ENCODE data around the gene NME7.
"Not testable (repeated sequence)": the region's sequence is repeated elsewhere in the genome, so short reads cannot be mapped to it uniquely, and the experiment has no call there.

The NME7 gene

GRCh38 chr1:169295846-169296245, 71.8 kb downstream of the NME7 start:
- H3K27me3 ChIP-seq (ENCODE audit: insufficient read depth, low read depth, severe bottlenecking), result no peaks in the 10 kb centered on the region
- no peak for TF ChIP-seq CTCF (IDR thresholded peaks at IDR 0.05; ENCODE audit: low read depth, low read length)
- H3K9me3 ChIP-seq (ENCODE audit: severe bottlenecking), result no peaks in the 10 kb centered on the region
- no peaks in the 10 kb centered on the region for H3K36me3 ChIP-seq
- DNase-seq, result no peak
- no peak overlapping the region for H3K27ac ChIP-seq
- no peak overlapping the region for H3K4me3 ChIP-seq (ENCODE audit: low read depth, low read length)

- no peak for DNase-seq
- H3K9me3 ChIP-seq (ENCODE audit: severe bottlenecking), result no peaks in the 10 kb centered on the region
- no peak overlapping the region for H3K4me3 ChIP-seq (ENCODE audit: low read depth, low read length)
- TF ChIP-seq CTCF (IDR thresholded peaks at IDR 0.05; ENCODE audit: low read depth, low read length), result no peak
- H3K27me3 ChIP-seq (ENCODE audit: insufficient read depth, low read depth, severe bottlenecking), result no peaks in the 10 kb centered on the region
- H3K36me3 ChIP-seq, result no peaks in the 10 kb centered on the region
- H3K27ac ChIP-seq, result no peak overlapping the region
Measured at GRCh38 chr1:169295425-169295824, 72.2 kb downstream of the NME7 start.

GRCh38 chr1:169289016-169289415, 78.6 kb downstream of the NME7 start:
- no peak for DNase-seq
- no peak overlapping the region for H3K27ac ChIP-seq

GRCh38 chr1:169288011-169288414, 79.6 kb downstream of the NME7 start:
- TF ChIP-seq CTCF (IDR thresholded peaks at IDR 0.05; ENCODE audit: low read depth, low read length), result no peak
- Histone ChIP-seq H3K27ac (no peak overlapping the region), H3K4me3 (ENCODE audit: low read depth, low read length) (no peak overlapping the region), H3K9me3 (ENCODE audit: severe bottlenecking) (no peaks in the 10 kb centered on the region), H3K36me3 (no peaks in the 10 kb centered on the region), H3K27me3 (ENCODE audit: insufficient read depth, low read depth, severe bottlenecking) (no peaks in the 10 kb centered on the region)
- no peak for DNase-seq

More at GRCh38 chr1:169289016-169289415, 78.6 kb downstream of the NME7 start:
- Histone ChIP-seq H3K4me3 (ENCODE audit: low read depth, low read length) (no peak overlapping the region), H3K9me3 (ENCODE audit: severe bottlenecking) (no peaks in the 10 kb centered on the region), H3K36me3 (no peaks in the 10 kb centered on the region), H3K27me3 (ENCODE audit: insufficient read depth, low read depth, severe bottlenecking) (no peaks in the 10 kb centered on the region)
- no peak for TF ChIP-seq CTCF (IDR thresholded peaks at IDR 0.05; ENCODE audit: low read depth, low read length)

- Histone ChIP-seq H3K27me3 (ENCODE audit: insufficient read depth, low read depth, severe bottlenecking) (no peaks in the 10 kb centered on the region), H3K4me3 (ENCODE audit: low read depth, low read length) (no peak overlapping the region), H3K36me3 (no peaks in the 10 kb centered on the region), H3K9me3 (ENCODE audit: severe bottlenecking) (no peaks in the 10 kb centered on the region), H3K27ac (no peak overlapping the region)
- no peak for TF ChIP-seq CTCF (IDR thresholded peaks at IDR 0.05; ENCODE audit: low read depth, low read length)
- DNase-seq, result no peak
Measured at GRCh38 chr1:169287280-169287679, 80.3 kb downstream of the NME7 start.

- H3K27ac ChIP-seq, result not testable (repeated sequence)
Measured at GRCh38 chr1:169281562-169281961, 86.0 kb downstream of the NME7 start.

More at GRCh38 chr1:169281562-169281961, 86.0 kb downstream of the NME7 start:
- not testable (repeated sequence) for H3K4me3 ChIP-seq (ENCODE audit: low read depth, low read length); H3K36me3 ChIP-seq; DNase-seq; H3K9me3 ChIP-seq (ENCODE audit: severe bottlenecking); H3K27me3 ChIP-seq (ENCODE audit: insufficient read depth, low read depth, severe bottlenecking)
